T-helper 22 cell (primary cell): Measurements from ENCODE around the gene NKTR.
"Not testable (repeated sequence)": the region's sequence is repeated elsewhere in the genome, so short reads cannot be mapped to it uniquely, and the experiment has no call there.

Experiments
- DNase-seq: peaks from one replicate; pipeline ENCODE4 v3.0.0-alpha.2; 2020; ENCODE audit warnings: low read depth

NKTR gene

DNA sequence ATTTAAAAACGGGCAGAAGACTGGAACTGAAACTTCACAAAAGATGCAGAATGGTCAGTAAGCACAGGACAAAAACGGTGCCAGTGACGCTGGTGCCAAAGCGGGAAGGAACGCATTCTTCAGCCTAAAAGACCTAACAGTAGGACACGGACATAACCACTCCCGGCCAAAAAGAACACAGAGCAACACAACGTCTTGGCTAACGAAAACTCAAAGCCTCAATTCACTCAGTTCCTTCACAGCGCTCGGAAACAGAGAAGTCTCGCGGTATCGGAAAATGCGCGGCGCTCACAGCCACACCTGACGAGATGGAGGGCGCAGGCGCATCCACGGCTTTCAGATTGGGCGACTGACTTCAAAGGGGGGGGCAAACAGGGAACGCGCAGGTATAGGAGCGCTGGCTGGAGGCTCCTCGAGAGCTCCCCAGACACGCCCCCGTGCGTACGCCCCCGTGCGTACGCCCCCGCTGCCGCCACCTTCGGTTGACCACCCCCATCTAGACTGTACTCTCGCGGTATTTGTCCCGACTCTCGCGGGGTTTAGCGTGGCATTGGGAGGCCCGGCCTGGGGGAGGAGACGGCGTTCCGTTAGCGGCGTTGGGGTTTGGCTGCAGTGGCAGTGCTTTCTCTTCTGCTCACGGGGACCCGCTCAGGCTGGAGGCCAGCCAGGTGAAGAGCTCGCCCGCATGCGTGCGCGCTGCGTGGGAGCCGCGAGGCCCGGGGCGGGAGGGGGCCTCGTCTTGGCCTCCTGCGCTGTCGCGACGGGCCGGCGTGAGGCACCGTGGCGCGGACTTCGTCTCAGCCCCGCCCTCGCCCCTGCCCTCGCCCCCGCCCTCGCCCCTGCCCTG lies at the start of gene NKTR:
NKTR (plus strand) TSS at position 576 of the 847 bp plus-strand sequence. CDS start 321 bp downstream, outside the sequence.
- peak; percentile 99 for DNase-seq

DNA sequence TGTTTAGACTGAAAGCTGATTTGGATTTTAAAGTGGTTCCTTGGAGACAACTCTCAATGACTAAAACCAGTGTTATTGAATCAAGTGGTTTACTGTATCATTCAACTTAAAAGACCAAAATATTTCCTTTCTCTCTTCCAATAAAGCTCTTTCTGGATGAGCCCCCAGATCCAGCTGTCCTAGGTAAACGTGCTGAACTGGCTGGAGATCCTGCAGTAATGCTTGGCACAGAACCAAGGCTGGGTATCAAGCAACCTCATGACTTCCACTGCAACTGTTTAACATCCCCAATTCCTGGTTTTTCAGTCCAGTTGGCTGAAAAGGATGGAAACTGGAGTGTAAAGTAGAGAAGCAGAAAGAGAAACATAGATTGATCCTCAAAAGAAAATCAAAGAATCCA lies 47.7 kb upstream of the NKTR start:
- DNase-seq = no peak

DNA sequence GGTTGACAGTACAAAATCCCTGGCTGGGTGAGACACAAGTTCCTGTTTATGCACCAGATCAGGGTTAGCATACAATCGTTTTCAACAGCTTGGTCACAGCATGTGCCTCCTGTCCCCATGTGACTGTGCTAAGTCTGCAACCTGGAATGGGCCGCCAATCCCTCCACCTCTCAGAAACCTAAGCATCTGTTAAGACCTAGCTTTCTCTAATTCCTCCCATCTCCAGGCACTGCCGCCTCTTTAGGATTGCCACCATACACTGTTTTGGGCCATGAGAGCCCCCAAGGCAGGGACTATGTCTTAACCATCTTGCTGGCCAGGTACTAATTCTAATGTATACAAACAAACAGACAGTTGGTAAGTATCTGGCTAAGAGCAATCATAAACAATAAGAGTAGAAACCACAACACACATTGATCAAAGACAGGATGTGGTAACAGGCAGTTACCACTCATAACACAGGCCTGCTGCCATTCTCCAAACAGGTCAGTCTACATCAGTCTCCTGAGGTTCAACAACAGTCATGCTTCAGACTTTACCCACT lies 44.3 kb upstream of the NKTR start:
- DNase-seq = peak; percentile 38

DNA sequence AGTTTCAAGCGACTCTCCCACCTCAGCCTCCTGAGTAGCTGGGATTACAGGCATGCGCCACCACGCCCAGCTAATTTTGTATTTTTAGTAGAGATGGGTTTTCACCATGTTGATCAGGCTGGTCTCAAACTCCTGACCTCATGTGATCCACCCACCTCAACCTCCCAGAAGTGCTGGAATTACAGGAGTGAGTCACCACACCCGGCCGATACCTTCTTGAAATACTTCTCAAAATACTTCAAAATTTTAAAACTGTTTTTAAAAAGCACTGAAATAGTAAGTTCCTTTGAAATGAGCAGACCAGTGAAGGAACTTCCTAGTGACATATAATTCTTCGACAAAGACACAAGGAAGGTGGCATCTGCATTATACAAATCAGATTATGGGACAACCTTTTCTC lies 43.7 kb upstream of the NKTR start:
- DNase-seq = not testable (repeated sequence)

DNA sequence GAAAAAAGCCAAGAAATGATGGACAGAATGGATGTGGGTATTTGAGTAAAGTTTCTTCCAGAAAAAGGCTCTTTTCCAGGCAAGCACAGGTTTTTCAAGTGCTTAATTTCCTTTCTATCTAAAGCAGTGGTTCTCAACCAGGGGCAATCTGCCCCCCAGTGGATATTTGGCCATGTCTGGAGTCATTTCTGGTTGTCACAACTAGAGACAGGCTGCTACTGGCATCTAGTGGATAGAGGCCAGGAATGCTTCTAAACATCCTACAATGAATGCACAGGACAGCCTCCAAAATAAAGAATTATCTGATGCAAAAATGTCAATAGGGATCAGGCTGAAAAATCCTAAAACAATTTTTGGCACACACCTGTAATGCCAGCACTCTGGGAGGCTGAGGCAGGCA lies 42.6 kb upstream of the NKTR start:
- DNase-seq = peak; percentile 10

DNA sequence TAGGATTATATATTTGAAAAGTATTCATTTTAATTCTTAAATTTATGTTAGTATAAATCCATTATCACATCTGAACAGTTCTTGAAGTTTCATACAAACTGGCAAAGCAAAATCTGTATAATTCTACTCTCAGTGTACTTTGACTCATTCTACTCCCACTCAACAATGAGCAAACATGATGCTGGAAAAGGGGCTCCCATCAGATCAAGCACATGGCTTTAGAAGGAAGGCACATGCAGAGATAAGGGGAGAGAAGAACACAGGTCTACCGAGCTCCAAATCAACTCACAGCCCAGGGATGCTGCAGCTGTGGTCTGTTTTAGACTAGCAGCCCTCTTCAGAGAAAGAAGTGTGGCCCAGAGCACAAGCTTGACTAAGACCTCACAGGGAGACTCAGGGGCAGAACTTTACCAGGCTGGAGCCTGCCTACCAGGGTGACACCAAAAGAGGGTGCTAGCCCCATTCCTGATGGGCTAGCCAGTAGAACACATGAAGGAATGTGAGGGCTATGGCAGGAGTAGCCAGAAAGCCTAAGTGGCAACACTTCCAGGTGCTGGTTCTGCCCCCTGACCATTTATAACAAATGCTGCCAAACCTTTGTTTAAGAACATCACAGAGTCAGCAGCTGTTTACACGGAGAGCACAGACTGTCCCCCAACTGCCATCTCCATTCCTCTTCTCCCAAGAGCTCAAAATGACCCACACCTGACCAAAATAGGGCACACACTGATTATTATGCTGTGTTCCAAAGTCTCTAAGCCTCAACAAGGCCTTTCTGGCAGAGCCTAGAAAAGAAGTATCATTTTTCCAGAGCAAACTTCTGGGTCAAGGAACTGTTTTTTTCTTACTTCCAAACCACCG lies 38.2 kb upstream of the NKTR start:
- no peak for DNase-seq

DNA sequence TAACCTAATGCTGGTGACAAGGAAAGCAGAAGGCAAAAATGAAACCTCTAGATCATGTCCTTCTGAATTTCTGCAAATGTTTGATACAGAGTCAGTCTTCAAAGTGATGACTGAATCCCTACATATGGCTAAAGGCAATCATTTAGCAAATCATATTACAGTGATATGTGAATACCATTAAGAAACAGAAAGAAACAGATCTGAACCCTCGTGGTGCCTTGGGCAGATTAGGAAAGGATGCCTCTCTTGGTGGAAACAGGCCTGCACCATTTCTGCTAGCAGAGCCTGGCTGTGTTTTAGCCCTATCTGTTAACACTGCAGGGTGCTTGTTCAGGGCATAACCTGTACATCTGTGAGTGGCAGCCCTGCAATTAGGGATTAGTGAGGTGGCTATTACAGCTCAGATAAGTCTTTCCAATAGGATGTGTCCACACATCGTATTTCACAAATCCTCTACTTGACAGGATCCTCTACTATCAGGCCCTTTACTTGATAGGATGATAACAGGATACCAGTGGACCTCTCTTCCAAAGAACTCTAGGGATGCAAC lies 30.8 kb upstream of the NKTR start:
- no peak for DNase-seq

DNA sequence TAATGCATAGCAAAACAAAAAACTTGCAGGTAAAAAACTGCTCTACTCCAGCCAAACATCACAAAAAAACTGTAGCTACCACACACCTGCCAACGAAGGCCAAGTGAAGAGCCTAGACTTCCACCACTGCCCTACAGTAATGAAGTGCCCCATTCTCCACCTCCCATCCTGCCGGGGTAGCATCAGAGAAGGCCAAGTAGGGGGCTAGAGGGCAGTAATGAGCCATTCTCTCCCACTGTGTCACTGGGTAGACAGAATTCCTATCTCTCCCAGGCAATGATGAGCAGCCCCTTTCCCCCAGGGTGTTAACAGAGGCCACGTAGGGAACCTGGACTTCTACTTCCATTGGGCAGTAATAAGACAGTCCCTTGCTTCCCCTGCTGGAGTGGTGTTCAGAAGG lies 28.2 kb upstream of the NKTR start:
- no peak for DNase-seq

DNA sequence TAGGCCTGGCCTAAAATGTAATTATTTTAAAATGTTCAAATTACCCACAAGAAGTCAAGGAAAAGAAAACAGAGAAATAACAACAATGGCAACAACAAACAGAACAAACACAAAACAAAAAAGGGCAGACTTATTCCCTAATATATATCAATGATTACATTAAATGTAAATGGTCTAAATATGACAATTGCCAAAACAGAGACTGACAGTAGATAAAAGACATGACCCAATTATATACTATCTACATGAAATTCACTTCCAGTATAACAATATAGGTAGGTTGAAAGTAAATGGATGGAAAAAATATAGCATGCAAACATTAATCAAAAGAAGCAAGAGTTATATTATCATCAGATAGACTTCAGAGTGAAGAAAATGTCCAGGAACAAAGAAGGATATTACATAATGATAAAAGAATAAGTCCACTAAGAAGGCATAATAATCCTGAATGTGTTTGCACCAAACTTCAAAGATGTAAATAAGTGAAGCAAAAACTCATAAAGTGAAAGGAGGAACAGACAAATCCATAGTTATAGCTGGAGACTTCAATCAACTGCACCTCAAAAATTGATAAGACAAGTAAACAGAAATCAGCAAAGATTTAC lies 25.2 kb upstream of the NKTR start:
- no peak for DNase-seq

DNA sequence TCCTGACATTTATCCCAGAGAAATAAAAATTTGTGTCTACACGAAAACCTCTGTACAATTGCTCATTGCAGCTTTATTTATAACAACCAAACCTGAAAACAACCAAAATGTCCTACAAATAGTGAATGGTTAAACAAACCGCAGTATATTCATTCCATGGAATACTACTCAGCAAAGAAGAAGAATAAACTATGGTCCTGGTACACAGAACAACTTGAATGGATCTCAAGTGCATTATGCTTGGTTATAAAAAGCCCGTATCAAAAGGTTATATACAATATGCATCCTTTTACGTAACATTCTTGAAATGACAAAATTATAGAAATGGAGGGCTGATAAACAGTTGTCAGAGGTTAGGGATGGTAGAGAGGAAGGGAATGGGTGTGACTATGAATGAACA lies 22.4 kb upstream of the NKTR start:
- DNase-seq = no peak

DNA sequence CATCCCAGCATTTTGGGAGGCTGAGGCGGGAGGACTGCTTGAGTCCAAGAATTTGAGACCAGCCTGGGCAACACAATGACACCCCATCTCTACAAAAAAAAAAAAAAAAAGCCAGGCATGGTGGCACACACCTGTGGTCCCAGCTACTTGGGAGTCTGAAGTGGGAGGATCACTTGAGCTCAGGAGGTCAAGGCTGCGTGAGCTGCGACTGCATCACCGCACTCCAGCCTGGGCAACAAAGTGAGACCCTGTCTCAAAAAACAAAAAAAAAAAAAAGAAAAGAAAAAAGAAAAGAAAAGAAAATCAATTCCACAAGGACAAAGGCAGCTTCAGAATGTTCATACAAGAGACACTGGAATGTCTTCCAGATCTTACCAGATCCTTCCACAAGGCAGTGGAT lies 21.1 kb upstream of the NKTR start:
- not testable (repeated sequence) for DNase-seq

DNA sequence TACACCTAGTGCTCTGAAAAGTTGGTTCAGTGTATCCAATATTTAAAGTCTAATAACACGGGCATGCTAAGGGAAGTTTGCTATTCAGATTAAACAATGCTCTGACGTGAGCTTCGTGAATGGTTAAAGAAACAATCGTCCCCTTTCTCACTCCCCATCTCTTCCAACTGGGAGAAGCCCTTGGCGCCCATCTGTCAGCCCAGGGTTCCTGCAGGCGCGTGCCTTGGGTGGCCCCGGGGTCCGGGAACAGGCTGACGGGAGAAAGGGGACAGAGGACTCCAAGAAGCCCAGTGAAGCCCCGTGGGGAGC lies 19.1 kb upstream of the NKTR start:
- no peak for DNase-seq

DNA sequence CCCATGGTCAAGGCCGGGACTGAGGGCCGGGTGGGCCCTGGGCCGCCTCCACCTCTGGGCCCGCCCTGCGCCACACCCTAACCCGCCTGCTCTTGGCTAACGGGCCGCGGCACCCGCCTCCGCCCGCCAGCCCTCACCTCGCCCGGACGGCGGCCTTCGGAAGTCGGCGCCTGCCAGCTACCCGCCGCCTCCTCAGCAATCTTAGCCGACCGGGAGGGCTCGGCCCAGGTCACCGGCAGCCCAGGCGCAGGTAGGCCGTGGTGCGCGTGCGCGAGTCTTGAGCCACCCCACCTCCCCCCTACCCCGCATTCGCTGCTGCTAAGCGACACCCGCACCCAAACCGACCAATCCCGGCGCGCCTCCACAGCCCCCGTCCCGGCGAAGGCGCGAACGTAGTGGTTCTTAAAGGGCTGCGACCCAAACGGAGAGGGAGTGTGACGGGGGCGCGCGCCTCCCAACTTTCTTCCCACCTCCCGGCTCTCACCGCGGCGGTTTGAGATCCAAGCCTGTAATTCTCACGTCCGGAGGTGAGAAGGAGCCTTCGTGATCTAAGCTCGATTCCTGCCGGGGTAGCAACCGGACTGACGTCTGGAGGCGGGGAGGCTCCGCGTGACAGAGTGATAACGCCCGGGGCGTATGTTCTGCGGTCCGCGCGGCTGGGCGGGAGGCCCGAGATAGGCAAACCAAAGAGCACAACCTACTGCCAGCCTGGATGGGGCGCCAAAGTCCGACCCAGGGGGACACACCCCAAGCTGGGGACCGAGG lies 18.6 kb upstream of the NKTR start, which contains the start of gene SEC22C:
SEC22C (minus strand) TSS at position 259 of the 765 bp plus-strand sequence. CDS start 12,921 bp downstream, outside the sequence.
- DNase-seq = peak; percentile 92

DNA sequence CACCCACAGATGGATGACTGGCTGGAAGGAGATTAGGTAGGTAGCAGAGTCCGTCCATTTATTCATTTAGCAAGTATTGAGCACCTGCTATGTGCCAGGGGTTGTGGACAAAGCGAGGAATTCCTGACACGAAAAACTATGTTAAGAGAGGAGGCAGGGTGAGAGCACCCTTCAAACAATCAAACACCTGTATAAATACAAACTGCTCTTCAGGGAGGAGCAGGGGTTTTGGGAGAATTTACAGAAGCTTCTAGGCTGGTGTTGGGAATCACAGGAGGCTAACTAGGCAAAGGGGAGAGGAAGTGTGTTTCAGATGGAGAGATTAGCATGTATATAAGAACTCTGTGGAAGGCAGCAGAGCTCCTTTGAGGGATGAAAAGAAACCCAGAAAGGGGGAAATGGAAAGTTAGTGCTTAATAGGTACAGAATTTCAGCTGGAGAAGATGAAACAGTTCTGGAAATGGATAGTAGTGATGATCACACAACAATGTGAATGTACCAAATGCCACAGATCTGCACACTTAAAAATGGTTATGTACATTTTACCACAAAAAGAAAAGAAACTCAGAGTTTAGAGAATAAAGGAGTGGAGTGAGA lies 17.9 kb upstream of the NKTR start:
- no peak for DNase-seq

DNA sequence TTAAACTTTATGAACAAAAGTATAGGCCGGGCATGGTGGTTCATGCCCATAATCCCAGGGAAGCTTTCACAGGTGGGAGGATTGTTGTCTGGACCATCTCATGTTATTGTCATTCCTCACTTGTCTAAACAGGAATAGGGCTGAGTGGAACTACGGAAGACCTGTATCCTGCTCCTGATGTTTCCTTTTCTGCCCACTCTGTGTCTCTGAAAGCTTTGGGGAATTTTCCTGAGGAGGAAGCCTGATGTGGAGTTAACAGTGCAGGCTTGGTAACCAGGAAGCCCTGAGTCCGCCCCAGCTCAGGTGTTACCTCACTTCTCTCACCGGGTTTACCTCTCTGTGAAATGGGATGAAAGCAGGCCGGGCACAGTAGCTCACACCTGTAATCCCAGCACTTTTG lies 11.9 kb upstream of the NKTR start:
- no peak for DNase-seq

DNA sequence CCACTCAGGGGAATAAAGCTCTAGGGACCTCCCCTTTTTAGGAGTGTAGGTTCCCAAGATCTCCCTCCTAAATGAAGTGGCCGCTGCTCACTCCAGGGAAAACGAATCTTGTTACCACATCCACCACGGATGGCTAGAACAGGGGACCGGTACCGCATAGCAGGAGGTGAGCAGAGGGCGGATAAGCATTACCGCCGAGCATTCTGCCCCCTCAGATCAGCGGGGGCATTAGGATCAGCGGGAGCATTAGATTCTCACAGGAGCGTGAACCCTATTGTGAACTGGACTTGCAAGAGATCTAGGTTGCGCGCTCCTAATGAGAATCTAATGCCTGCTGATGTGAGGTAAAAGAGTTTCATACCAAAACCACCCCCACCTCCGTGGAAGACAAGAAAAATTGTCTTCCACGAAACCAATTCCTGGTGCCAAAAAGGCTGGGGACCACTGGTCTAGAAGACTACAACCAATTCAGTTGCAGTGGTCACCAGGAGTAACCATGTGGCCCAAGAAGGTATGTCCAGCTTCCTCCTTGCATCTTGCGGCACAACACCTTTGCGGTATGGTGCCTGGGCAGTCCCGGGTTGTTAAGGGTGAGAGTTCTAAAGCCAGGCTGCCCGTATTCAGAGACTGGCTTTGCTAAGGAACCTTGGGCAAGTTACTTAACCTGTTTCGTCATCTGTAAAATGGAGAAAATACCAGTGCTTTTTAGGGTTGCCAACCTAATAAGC lies 10.9 kb upstream of the NKTR start:
- no peak for DNase-seq

DNA sequence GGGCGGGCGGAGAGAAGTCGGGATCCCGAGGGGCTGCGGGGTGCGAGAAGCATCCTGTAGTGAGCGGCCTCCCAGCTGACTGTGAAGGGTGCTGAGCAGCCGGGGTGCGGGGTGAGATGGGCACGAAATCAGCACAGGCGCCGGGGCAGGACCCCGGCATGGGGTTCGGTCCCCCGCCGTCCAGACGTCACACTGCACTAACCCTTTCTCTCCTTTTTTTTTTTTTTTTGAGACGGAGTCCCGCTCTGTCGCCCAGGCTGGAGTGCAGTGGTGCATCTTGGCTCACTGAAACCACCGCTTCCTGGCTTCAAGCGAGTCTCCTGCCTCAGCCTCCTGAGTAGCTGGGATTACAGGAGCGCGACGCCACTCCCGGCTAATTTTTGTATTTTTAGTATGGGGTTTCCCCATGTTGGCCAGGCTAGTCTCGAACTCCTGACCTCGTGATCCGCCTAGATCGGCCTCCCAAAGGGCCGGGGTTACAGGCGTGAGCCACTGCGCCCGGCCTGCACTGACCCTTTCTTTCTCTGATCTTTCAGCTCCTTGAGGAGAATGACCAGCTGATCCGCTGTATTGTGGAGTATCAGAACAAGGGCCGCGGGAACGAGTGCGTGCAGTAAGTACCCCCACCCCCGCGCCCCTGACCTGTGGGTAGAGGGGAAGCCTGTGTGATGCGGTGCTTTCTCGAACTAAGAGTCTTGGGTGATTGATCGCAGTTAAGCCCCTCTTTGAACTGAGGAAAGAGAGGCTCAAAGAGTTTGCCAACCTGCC lies 9.3 kb upstream of the NKTR start:
- DNase-seq = no peak

DNA sequence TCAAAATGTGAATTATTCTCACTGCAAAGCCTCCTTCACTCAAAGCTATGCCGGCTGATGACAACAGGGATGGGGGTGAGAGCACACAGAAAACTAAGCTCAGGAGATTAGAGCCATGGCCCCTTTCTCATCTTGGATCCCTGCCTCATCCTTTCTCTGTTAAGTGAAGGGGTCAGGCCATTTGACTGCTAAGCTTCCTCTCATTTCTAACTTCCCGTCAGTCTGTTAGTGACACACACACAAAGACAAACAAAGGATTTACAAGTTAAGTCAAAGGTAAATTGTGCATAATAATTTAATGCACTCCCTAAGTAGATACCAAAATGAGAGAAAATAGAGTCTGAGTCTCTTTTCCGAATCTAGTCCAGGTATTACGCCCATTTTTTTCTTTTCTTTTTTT lies 8.7 kb upstream of the NKTR start:
- no peak for DNase-seq

DNA sequence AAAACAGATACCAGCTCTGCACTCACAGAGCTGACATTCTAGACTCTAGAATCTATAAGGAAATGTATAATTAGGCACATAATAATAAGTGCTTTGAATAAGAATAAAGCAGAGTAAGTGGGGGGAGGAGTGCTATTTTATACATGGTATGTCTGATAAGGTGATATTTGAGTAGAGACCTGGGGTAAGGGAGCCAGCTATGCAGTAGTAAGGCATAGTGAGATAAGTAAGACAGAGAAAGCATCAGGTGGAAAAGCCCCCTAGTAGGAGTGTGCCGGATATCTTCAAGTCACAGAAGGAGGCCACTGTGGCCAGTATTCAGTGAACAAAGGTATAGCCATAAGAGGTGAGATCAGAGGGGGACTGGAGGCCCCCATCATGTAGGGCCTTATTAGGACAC lies 6.9 kb upstream of the NKTR start:
- DNase-seq = no peak

DNA sequence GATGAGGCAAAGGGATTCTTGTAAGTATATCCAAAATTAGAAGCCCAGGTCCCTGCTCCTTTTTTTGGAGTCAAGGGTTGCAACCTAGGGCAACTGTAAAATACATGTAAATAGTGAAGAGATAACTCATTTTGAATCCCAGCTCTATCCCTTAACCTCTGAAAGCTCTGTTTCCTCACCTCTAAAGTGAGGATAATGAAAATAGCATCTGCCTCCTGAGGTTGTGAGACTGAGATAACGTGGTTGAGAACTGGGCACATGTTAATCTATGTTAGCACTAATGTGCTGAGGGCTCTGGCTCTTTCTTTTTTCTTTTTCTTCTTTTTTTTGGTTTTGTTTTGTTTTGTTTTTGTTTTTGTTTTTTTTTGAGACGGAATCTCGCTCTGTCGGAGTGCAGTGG lies 4.8 kb upstream of the NKTR start:
- no peak for DNase-seq
